ENCODE results near the gene SGO2. TPM values are rescaled to one million over a fixed set of nuclear protein-coding genes. Genes with fewer than 3 reads are reported as not detected.

Gene SGO2
- total and polyA plus RNA-seq, 2 donors (not counting 3 experiments of a cell fraction or from before 2014, with no cell fraction given), result 1.7 to 20.5 TPM

DNA sequence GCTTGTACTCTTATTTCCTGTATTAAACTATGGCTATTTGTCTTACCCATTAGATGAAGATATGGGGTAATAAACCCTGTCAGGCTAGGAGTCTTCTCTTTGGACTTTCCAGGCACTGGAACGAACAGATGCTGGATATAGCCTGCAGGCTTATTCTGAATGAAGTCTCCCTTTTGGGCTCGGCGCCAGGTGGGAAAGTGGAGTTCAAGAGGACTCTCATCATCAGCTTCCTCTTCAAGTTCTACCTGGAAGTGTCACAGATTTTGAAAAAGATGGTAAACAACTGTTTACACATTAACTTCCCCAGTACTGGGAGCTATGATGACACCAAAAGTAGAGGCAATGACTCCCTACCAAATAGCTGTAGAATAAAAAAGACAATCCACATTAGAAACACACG lies 87.7 kb downstream of the SGO2 start:
- intact Hi-C loops (cut with micrococcal nuclease) (no loop called here), dilution Hi-C loops (cut with MboI; ENCODE audit: extremely low pct_ligation_motif_present, low sequenced_read_pairs) (no loop called here)
- no peaks in the 10 kb centered on the region for H3K9me3 ChIP-seq (replicated peaks; ENCODE audit: control insufficient read depth, insufficient read depth, low read length)
- no peaks in the 10 kb centered on the region for H3K79me2 ChIP-seq (ENCODE audit: control insufficient read depth, insufficient read depth, low read length)
- ChIA-PET POLR2A (no interaction called here), CTCF (interaction anchor here (1.0 kb wide), 1 partner anchor 13 kb away, joined by 3 read pairs; no protein-coding TSS in a partner anchor)
- no peak overlapping the region for H3K4me2 ChIP-seq (ENCODE audit: insufficient read depth, low read length)
- peaks cover 2% of the 10 kb centered on the region for H3K4me1 ChIP-seq (ENCODE audit: control insufficient read depth, extremely low read depth, insufficient read depth, low read length)
- no peak for TF ChIP-seq MYC (IDR thresholded peaks at IDR 0.05; ENCODE audit: low read depth, low read length)
- no peak for TF ChIP-seq FOS (IDR thresholded peaks at IDR 0.05; ENCODE audit: borderline replicate concordance, insufficient read depth, low read length)
- no peak for TF ChIP-seq JUN (IDR thresholded peaks at IDR 0.05; ENCODE audit: borderline replicate concordance, insufficient read depth, insufficient read length, low read depth)
- no peak for TF ChIP-seq POLR2A (IDR thresholded peaks at IDR 0.05; ENCODE audit: low read depth, low read length)
- H3K27me3 ChIP-seq (ENCODE audit: control insufficient read depth in 2 of 2, insufficient read depth in 2 of 2, low read length in 2 of 2), result no peaks in the 10 kb centered on the region
- H3K4me3 ChIP-seq (replicated peaks in 1 of 3; ENCODE audit: insufficient read depth in 1 of 3, low read depth in 1 of 3, low read length in 3 of 3), result no peak overlapping the region
- H3K9me1 ChIP-seq (replicated peaks; ENCODE audit: control insufficient read depth, extremely low read depth, insufficient read depth, low read length), result no peaks in the 10 kb centered on the region
- H3K36me3 ChIP-seq (ENCODE audit: control insufficient read depth in 2 of 2, extremely low read depth in 1 of 2, insufficient read depth in 2 of 2, low read length in 2 of 2), result no peaks in the 10 kb centered on the region
- FAIRE-seq, result no peak
- BruUV-seq (replicated peaks), result no TSS peak
- H2AFZ ChIP-seq (ENCODE audit: low read depth, low read length), result no peak overlapping the region
- DNase-seq (ENCODE audit: low read depth, low spot score), result no peak
- H3K27ac ChIP-seq (ENCODE audit: insufficient read depth, low read depth, low read length), result no peak overlapping the region
- H4K20me1 ChIP-seq (replicated peaks; ENCODE audit: control insufficient read depth, extremely low read depth, insufficient read depth, low read length), result no peaks in the 10 kb centered on the region
- H3K9ac ChIP-seq (replicated peaks; ENCODE audit: extremely low read depth, insufficient read depth, low read length), result no peak overlapping the region

DNA sequence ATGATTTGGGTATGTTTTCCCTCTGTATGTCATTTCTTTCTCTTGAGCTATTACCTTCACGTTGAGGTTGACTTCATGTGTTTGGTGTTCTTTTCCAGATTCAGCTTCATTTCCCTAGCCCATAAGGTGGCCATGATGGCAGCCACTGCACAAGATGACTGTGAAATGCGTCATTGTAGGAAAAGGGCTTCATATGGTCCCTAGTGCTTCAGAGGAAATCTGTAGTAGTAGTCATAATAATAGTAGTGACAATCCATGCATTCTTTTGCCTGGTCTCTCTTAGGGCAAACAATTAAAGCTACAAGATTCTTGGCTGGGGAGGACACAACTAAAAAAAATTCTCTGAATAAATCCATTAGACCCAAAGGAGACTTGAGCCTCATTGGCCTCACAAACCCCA lies 88.2 kb downstream of the SGO2 start:
- no peak overlapping the region for H2AFZ ChIP-seq (ENCODE audit: low read depth, low read length)
- no peak for DNase-seq (ENCODE audit: low read depth, low spot score)
- CTCF ChIA-PET, result interaction anchor here (1.0 to 2.9 kb wide), 3 partner anchors 12 to 89 kb away, joined by 3 to 7 read pairs (median 6); partner anchors contain the start of gene AOX1

More for the DNA sequence above, 88.2 kb downstream of the SGO2 start:
- H3K36me3 ChIP-seq (ENCODE audit: control insufficient read depth in 2 of 2, extremely low read depth in 1 of 2, insufficient read depth in 2 of 2, low read length in 2 of 2), result no peaks in the 10 kb centered on the region
- H4K20me1 ChIP-seq (replicated peaks; ENCODE audit: control insufficient read depth, extremely low read depth, insufficient read depth, low read length), result no peaks in the 10 kb centered on the region
- intact Hi-C loops (cut with micrococcal nuclease) (no loop called here), dilution Hi-C loops (cut with MboI; ENCODE audit: extremely low pct_ligation_motif_present, low sequenced_read_pairs) (no loop called here)
- no peaks in the 10 kb centered on the region for H3K79me2 ChIP-seq (ENCODE audit: control insufficient read depth, insufficient read depth, low read length)
- H3K4me3 ChIP-seq (replicated peaks in 1 of 3; ENCODE audit: insufficient read depth in 1 of 3, low read depth in 1 of 3, low read length in 3 of 3), result no peak overlapping the region
- peaks cover 2% of the 10 kb centered on the region for H3K4me1 ChIP-seq (ENCODE audit: control insufficient read depth, extremely low read depth, insufficient read depth, low read length)
- no peaks in the 10 kb centered on the region for H3K27me3 ChIP-seq (ENCODE audit: control insufficient read depth in 2 of 2, insufficient read depth in 2 of 2, low read length in 2 of 2)
- FAIRE-seq, result no peak
- no peaks in the 10 kb centered on the region for H3K9me3 ChIP-seq (replicated peaks; ENCODE audit: control insufficient read depth, insufficient read depth, low read length)
- H3K9ac ChIP-seq (replicated peaks; ENCODE audit: extremely low read depth, insufficient read depth, low read length), result no peak overlapping the region
- POLR2A ChIA-PET, result no interaction called here
- TF ChIP-seq MYC (IDR thresholded peaks at IDR 0.05; ENCODE audit: low read depth, low read length), result no peak
- no peak overlapping the region for H3K27ac ChIP-seq (ENCODE audit: insufficient read depth, low read depth, low read length)
- no peaks in the 10 kb centered on the region for H3K9me1 ChIP-seq (replicated peaks; ENCODE audit: control insufficient read depth, extremely low read depth, insufficient read depth, low read length)
- no TSS peak for BruUV-seq (replicated peaks)
- no peak overlapping the region for H3K4me2 ChIP-seq (ENCODE audit: insufficient read depth, low read length)
